ENCODE results near the gene PRPF8. TPM values are rescaled to one million over a fixed set of nuclear protein-coding genes. Genes with fewer than 3 reads are reported as not detected.

Gene PRPF8
- total RNA-seq (2014; rRNA removed), result 82.9 and 108 TPM in 2 replicates
- polyA plus RNA-seq (2012), result 163 TPM

DNA sequence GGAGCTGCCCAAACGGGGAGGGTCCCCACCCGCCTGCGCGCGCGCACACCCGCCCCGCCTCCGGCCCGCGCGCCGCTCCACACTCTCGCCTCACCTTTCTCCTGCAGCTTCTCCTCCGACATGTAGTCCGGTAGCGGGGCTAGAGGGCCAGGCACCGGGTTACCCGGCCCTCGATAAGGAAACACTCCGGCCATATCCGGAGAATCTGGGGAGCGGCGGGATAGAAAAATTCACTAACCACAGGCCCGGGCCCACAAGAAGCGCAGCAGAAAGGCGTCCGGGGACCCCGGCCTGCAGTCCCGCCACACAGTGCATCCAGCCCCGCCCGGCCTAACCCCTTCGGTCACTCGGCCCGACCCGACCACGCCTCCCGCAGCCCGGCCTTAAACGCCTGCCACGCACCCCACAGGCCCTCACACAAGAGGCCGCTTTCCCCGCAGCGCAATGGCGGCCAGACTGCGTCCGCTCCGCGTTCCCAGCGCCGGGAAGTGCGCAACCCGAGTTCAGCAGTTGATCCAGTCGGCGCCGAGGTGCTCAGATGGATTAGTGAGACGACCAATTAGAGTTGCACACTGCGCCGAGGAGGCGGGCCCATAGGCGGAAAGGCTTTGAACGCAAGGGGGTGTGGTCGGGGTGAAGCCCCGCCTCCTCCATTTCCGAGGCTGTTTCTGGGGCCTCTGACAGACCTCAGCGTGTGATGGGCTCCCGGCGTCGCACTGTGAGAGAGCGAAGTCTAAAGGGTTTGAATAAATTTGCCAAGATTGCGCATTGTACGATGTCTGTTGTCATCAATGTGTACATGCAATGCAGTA, at the start of gene PRPF8:
Gene PRPF8, minus strand, starts transcription at position 490 of the 812 bp plus-strand sequence. Its CDS starts 296 bp downstream, at position 194.
- DNase-seq (ENCODE audit: low read depth), result peak; percentile 97

DNA sequence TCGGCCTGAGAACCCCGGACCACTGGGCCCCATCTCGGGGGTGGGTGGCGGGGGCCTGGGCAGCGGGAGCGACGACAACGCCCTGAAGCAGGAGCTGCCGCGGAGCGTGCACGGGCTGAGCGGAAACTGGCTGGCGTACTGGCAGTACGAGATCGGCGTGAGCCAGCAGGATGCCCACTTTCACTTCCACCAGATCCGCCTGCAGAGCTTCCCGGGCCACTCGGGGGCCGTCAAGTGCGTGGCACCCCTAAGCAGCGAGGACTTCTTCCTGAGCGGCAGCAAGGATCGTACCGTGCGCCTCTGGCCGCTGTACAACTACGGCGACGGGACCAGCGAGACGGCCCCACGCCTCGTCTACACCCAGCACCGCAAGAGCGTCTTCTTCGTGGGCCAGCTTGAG, 49.1 kb upstream of the PRPF8 start:
- no peak for DNase-seq (ENCODE audit: low read depth)

DNA sequence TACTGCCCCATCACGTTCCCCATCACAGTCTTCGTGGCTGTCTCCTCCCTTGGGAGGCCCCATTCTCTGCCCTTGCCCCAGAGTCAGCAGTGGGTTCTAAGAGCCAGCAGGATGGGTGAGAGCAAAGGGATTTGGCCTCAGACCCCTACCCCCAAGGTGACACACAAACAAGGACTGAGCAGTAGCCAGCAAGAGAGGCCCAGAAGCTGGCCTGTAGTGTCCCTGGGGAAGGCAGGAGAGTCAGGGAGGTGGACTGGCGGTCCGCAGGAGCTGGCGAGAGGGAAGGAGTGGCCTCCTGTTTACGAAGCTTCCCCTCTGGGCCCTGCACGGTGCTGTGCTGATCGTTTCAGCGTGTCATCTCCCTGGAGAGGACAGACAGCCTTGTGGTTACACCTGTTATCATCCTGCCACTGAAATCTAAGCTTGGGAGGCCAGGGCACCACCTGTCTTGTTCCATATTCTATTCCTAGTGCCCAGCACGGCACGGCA, 48.2 kb upstream of the PRPF8 start:
- peak; percentile 83 for DNase-seq (ENCODE audit: low read depth)

DNA sequence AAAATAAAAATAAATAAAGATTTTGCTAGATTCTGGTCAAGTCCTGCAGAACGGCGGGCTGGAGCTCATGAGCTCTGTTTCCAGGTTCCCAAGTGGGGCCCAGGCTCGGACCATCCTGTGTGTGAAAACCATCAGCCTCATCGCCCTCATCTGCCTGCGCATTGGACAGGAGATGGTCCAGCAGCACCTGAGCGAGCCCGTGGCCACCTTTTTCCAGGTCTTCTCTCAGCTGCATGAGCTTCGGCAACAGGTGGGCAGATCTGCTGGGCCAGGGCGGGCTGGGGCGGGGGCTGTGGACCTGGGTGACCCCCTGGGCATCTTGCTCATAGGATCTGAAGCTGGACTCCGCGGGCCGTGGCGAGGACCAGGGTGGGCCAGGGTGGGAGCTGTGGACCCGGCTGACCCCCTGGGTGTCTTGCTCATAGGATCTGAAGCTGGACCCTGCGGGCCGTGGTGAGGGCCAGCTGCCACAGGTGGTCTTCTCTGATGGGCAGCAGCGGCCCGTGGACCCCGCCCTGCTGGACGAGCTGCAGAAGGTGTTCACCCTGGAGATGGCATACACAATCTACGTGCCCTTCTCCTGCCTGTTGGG, 47.7 kb upstream of the PRPF8 start:
- no peak for DNase-seq (ENCODE audit: low read depth)

DNA sequence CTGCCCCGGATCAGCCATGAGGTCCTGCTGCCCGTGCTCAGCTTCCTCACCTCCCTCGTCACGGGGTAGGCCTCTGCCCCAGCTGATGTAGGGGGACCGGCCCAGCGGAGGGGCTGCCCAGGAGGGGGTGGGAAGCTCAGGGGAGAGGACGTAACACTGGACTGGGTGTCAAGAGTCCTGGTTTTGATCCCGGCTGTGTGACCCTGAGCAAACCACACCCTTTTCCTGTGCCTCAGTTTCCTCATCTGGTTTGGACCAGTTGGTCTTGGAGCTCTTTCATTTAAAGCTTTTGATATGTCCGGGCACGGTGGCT, 46.5 kb upstream of the PRPF8 start:
- no peak for DNase-seq (ENCODE audit: low read depth)

DNA sequence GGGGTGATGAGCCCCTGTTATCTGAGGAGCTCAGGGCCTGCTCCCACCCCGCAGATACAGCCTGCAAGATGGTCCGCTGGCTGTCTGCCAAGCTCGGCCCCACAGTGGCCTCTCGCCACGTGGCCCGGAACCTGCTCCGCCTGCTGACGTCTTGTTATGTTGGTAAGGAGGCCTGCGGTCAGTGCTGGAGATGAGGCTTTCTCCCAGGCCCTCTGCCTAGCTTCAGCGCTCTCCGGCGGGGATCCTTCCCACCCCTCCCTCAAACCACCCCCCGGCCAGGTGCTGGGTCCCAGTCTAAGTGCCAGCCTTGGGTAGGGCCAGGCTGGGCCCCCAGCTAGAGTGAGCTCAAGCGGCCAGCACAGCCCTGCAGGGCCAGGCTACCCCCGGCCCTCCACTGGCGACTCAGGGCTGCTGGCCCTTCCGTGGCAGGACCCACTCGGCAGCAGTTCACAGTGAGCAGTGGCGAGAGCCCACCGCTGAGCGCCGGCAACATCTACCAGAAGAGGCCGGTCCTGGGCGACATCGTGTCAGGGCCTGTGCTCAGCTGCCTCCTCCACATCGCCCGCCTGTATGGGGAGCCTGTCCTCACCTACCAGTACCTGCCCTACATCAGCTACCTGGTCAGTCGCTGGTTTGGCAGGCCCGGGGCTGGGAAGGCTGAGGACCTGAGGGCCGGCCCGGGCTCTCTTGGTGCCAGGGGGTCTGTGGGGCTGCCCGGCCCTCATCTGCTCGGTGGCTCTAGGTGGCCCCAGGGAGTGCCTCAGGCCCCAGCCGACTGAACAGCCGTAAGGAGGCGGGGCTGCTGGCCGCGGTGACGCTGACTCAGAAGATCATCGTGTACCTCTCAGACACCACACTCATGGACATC, 45.9 kb upstream of the PRPF8 start:
- peak; percentile 94 for DNase-seq (ENCODE audit: low read depth)

DNA sequence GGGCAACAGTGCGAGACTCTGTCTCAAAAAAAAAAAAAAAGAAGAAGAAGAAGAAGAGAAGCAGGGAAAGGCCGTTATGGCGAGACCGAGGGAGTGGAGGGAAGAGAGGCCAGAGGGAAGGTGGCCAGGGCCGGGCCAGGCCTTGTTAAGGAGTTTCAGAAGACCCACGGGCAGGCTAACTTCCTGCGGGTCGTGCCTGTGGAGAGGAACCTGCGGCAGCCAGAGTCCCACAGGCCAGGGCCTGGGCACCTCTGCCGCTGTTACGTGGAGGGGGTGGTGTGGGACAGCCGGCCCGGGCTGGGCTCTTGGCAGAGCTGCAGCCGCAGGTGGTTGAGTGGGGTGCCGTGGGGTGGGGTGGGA, 45.3 kb upstream of the PRPF8 start:
- DNase-seq (ENCODE audit: low read depth), result no peak

DNA sequence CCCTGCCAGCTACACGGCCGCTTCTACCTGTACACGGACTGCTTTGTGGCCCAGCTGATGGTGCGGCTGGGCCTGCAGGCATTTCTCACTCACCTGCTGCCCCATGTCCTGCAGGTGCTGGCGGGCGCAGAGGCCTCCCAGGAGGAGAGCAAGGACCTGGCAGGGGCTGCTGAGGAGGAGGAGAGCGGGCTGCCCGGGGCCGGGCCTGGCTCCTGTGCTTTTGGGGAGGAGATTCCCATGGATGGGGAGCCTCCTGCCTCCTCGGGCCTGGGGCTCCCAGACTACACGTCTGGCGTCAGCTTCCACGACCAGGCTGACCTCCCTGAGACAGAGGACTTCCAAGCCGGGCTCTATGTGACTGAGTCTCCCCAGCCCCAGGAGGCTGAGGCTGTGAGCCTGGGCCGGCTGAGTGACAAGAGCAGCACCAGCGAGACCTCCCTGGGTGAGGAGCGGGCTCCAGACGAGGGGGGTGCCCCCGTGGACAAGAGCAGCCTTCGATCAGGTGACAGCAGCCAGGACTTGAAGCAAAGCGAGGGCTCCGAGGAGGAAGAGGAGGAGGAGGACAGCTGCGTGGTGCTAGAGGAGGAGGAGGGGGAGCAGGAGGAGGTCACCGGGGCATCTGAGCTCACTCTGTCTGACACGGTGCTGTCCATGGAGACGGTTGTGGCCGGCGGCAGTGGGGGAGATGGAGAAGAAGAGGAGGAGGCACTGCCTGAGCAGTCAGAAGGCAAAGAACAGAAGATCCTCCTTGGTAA, 43.4 kb upstream of the PRPF8 start:
- DNase-seq (ENCODE audit: low read depth), result no peak

DNA sequence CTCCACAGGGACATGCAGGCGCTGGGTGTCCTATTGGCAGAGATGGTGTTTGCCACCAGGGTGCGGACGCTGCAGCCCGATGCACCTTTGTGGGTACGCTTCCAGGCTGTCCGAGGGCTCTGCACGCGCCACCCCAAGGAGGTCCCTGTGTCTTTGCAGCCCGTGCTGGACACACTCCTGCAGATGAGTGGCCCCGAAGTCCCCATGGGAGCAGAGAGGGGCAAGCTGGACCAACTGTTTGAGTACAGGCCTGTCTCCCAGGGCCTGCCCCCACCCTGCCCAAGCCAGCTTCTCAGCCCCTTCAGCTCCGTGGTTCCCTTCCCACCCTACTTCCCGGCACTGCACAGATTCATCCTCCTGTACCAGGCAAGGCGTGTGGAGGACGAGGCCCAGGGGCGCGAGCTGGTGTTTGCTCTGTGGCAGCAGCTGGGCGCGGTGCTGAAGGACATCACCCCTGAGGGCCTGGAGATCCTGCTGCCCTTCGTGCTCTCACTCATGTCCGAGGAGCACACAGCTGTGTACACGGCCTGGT, 42.7 kb upstream of the PRPF8 start:
- no peak for DNase-seq (ENCODE audit: low read depth)

DNA sequence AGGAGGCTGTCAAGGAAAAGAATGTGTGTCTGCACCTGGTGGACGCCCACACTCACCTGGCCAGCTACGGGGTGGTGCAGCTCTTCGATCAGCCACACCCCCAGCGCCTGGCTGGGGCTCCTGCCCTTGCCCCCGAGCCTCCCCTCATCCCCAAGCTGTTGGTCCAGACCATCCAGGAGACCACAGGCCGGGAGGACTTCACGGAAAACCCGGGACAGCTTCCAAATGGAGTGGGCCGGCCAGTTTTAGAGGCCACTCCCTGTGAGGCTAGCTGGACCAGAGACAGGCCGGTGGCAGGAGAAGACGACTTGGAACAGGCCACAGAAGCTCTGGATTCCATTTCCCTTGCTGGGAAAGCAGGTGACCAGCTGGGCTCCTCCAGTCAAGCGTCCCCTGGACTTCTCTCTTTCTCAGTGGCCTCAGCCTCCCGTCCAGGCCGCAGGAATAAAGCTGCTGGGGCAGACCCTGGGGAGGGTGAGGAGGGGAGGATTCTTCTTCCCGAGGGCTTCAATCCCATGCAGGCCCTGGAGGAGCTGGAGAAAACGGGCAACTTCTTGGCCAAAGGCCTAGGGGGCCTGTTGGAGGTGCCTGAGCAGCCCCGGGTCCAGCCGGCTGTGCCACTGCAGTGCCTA, 42.1 kb upstream of the PRPF8 start:
- no peak for DNase-seq (ENCODE audit: low read depth)

DNA sequence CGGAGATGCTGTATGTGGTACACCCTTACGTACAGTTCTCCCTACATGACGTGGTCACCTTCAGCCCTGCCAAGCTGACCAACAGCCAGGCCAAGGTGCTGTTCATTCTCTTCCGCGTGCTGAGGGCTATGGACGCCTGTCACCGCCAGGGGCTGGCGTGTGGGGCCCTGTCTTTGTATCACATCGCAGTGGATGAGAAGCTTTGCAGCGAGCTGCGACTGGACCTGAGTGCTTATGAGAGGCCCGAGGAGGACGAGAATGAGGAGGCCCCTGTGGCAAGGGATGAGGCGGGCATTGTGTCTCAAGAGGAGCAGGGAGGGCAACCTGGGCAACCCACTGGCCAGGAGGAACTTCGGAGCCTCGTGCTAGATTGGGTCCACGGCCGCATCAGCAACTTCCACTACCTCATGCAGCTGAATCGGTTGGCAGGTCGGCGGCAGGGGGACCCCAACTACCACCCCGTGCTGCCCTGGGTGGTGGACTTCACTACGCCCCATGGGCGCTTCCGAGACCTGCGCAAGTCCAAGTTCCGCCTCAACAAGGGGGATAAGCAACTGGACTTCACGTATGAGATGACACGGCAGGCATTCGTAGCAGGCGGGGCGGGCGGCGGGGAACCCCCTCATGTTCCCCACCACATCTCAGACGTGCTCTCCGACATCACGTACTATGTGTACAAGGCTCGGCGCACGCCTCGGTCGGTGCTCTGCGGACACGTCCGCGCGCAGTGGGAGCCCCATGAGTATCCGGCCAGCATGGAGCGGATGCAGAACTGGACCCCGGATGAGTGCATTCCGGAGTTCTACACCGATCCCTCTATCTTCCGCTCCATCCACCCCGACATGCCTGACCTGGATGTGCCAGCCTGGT, 41.2 kb upstream of the PRPF8 start:
- no peak for DNase-seq (ENCODE audit: low read depth)

DNA sequence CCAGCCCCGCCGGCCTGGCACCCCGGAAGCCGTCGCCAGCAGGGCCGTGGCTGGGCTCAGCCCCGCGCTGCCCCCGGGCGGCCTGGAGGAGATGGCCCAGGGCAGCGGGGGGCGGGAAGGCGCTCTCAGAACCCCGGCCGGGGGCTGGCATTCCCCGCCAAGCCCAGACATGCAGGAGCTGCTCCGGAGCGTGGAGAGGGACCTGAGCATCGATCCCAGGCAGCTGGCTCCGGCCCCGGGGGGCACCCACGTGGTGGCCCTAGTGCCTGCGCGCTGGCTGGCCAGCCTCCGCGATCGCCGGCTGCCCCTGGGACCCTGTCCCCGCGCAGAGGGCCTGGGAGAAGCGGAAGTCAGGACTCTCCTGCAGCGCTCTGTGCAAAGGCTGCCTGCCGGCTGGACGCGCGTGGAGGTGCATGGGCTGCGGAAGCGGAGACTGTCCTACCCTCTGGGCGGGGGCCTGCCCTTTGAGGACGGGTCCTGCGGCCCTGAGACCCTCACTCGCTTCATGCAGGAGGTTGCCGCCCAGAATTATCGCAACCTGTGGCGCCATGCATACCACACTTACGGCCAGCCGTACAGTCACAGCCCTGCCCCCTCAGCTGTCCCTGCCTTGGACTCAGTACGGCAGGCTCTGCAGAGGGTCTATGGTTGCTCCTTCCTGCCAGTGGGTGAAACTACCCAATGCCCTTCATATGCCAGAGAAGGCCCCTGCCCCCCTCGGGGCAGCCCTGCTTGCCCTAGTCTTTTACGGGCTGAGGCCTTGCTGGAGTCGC, 40.4 kb upstream of the PRPF8 start:
- no peak for DNase-seq (ENCODE audit: low read depth)

DNA sequence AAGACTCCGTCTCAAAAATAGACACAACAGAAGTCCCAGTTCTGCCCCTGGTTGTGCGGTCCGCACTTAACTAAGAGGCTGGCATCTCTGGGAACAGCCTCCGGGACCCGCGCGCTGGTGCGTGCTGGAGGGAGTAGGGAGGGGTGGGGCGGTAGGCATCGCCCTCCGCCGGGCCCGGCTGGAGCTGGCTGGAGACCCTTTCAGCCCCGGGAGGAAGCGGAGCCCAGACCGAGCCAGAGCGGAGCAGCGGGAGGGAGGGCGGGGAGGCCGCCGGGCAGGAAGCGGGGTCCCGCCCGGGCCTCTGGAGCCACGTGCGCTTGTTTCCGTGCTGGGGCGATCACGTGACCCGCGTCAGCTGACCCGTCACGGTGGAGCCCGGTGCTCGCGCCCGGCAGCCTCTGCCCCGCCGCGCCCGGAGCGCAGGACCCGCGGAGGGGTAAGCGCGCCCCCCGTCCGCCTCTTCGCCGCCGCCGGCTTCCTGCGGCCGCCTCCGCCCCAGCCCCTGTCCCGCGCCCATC, 39.7 kb upstream of the PRPF8 start, which contains the start of gene WDR81:
Gene WDR81, plus strand, starts transcription at position 354 of the 518 bp plus-strand sequence. CDS start 256 bp downstream, outside the sequence.
- DNase-seq (ENCODE audit: low read depth), result peak; percentile 78

DNA sequence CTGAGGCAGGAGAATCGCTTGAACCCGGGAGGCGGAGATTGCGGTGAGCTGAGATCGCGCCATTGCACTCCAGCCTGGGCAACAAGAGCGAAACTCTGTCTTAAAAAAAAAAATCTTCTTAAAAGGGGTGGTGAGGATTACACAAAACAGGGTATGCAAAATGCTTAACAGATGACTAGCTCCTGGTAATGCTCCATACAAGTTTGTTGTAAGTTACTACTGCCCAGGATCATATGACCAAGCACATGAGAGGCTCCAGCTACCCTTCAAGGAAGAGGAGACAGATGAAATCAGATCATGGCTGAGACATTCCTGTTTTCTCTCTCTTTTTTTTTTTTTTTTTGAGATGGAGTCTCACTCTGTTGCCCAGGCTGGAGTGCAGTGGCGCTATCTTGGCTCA, 37.4 kb upstream of the PRPF8 start:
- peak; percentile 68 for DNase-seq (ENCODE audit: low read depth)

DNA sequence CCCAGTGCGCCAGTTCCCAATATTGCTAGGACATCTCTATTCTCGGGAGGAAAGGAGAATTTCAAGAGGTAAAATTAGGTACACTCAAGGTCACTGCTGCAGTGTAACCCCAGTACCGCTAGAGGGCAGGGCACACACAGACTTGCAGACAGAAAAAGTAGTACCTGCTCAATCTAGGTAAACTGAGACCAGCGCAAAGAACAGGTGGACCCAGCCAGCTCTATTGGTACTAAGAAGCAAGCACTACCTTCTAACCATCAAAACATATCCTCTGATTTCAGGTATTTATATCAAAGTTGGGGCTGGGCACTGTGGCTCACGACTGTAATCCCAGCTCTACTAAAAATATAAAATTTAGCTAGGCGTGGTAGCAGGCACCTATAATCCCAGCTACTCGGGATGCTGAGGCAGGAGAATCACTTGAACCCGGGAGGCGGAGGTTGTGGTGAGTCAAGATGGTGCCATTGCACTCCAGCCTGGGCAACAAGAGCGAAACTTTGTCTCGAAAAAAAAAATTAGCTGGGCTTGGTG, 36.3 kb upstream of the PRPF8 start:
- DNase-seq (ENCODE audit: low read depth), result peak; percentile 49

DNA sequence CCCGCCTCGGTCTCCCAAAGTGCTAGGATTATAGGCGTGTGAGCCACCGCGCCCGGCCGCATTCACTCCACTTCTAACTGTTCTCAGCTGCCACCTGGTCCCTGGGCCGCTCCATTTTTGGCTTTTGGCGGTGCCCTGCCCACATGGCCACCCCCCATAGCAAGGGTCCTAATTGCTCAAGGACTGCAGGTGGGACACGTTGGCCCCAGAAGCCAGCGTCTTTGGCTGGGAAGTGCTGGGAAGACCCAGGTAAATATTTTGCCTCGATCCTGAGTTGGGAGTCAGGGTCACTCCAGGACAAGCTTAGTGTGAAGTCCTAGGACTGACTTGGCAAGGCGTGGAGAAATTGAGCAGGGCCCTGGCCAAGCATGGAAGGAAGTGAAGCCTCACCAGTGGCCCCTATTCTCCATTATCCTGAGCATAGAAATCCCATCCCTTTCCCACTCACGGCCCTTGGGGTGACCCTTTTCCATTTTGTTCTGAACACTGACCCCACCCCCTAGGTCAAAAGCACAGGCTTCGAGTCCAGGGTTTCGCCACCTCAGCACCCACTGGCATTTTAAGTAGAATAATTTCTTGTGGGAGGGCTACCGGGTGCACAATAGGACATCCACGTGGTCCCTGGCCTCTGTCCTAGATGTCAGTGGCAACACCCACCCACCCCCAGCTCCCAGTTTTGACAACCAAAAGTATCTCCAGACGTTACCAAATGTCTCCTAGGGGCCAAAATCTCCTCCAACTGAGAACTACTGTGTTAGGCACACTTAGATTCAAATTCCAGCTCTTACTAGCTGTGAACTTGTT, 33.9 kb upstream of the PRPF8 start:
- DNase-seq (ENCODE audit: low read depth), result no peak

DNA sequence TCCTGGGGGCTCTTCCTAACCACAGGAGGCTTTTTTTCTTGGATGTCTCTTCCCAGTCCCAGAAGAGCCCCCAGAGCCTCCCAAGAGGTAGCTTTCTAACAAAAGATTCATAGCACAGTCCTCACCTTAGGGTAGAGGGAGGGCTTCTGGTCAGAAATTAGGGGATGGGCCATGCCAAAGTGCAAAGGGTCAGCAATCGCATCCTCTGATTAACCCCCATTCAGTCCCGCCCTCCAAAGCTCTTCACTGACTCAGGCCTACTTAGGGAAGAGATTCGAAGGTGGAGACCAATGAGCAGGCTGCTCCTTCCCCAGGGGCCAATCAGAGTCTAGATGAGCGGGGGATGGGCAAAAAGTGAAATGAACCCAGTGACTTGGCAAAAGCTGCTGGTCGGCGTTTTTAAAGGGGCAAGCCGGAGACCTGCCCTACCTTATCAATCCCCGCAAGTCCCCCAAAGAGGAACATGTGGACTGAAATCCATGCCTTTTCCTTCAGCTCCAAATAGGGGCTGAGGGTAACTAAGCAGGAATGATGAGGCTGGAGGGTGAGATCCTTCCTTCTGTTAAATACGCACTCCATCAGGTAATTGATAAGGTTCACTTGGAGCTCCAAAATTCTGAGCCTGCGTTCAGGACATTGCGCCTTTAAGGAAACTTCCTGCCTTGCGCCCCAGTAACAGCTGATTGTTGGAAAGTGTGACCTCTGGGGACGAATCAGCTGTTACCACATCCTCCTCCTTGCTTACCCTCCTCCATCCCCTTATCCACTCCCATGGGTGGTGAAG, 32.4 kb upstream of the PRPF8 start:
- DNase-seq (ENCODE audit: low read depth), result peak; percentile 100

All from LHCN-M2 (cell line).